HG03457 (cell line): ENCODE measurements around the gene KIRREL3.

Experiments
- ATAC-seq: cut with Tn5 transposase; IDR thresholded peaks from one replicate; pipeline ENCODE4 v1.9.1; 2021; ENCODE audit warnings: moderate number of reproducible peaks; ENCODE audit not compliant: unreplicated experiment

The KIRREL3 gene

DNA sequence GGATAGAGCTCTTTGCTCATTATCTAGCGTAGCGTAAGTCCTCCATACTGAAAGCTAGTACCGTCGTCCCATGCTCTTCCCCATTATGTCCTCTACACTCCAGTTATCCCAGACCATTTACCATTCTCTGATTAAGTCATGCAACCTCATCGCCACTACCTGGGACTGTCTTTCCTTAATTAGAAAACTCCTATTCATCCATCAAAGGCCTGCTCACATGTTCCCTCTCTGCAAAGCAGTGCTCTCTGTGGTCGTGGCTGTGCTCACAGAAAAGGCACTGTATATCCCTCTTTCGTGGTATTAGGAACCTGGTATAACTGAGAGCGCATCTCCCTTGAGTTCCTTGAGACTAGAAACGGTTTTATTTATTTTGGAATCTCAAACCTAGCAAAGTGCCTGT is 253.3 kb downstream of the KIRREL3 start:
- ATAC-seq: no peak

DNA sequence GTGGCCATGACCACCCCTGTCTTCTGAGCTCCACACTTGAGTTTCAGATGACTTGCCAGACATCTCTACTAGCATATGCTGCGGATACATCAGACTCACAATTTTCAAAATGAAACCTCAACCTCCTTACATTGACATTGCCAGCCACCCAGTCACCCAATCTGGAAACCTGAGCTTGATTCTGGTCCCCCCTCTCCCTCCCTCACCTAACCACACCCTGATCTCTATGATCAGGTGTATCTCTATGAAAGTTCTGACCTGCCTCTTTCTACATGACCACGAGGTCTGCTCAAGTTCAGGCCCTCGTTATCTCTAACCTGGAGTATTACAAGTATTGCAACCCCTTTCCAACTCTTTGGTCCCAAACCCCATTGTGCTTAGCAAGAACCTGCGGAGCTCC is 254.1 kb downstream of the KIRREL3 start:
- no peak for ATAC-seq

DNA sequence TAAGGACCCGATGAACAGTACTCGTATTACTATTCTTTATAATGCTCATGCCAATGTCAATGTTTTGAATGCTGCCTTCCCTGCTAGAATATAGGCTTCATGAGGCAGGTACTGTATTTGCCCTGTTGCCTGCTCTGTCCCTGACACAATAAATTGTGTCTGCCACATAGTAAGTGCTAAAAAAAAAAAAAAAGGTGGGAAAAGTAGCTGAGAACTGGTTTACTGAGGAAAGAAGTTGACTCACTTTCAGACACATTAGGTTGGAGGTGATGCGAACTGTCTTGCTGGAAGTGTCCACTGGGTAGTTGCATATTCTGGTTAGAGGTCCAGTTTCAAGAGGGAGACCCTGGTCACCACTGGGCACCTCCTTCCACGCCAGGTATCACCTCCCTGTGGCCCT is 255.9 kb downstream of the KIRREL3 start:
- ATAC-seq: no peak

DNA sequence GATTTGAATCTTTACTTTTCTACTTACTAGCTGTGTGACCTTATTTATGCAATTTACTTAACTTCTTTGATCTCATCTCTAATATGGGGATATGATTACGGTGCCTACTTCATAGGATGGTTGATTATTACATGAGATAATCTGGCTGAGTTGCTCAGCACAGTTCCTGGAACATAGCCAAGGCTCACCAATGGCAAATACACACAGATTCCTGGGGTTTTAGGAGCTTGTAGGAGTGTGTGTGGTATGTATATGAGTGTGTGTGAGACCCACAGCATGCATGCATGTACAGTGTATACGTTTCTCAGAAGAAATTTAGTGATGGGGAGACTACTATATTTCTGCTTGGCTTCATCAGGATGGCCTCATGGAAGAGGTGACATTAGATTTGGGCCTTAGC is 256.9 kb downstream of the KIRREL3 start:
- no peak for ATAC-seq

DNA sequence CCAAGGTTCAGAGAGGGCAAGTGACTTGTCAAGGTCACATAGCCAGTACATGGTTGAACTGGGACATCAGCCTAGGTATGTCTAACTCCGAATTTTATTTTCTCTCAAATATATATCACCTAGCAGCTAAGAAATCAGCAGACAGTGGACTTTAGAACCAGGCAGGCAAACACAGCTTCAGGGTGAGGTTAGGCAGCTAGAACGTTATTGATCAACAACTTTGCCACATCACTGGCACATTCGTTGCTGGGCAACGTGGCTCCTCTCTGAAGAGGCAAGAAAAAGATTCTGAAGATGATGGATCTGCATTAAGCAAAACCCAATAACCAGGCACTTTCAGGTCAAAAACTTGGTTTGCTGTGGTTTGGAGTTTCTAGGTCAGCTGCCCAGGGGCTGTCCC is 258.0 kb downstream of the KIRREL3 start:
- no peak for ATAC-seq

DNA sequence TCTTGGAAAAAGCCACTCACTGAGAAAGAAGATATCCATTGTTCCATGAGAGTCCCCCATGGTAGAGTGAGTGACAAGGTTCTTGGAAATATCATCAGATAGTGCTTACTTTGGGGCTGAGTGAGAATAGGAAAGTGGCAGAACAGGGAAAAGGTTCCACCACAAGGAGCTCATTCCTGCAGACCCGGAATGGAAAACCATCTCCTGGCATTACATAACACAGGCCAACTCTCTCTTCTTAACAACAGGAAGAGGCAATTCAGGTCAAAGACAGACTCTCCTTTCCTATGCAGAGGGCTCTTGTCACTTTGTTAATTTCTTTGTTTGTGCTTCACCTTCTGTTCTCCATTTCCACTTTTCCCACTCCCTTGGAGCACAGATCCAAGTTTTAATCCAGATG is 259.7 kb downstream of the KIRREL3 start:
- ATAC-seq: no peak

DNA sequence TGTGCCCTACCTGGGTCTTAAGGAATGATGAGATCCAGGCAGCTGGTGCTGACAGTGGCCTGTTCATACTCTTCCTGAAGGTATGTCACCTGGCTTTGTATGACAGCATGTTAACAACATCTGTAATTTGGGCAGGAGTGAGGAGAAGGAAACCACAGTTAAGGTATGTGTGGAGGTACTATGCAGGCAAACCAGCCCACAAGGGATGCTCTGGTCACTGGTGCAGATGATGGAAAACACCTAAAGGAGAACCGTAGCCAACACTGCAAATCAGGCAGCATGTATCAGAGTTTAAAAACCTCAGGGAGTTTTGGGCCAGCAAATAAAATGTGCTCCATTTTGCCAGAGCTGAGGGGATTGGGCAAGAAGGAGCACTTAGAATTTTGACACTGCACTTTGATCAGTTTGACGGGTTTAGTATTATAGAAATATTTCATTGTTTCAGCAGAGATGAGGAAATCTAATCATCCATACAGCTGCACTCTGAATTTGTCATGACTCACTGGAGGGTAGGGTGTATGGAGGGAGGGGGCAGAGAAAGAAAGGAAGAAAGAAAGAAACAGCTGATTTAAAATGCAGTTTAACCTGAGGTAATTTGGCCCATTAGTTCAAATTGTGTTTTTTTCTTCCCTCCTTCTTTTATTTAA is 260.9 kb downstream of the KIRREL3 start:
- no peak for ATAC-seq

DNA sequence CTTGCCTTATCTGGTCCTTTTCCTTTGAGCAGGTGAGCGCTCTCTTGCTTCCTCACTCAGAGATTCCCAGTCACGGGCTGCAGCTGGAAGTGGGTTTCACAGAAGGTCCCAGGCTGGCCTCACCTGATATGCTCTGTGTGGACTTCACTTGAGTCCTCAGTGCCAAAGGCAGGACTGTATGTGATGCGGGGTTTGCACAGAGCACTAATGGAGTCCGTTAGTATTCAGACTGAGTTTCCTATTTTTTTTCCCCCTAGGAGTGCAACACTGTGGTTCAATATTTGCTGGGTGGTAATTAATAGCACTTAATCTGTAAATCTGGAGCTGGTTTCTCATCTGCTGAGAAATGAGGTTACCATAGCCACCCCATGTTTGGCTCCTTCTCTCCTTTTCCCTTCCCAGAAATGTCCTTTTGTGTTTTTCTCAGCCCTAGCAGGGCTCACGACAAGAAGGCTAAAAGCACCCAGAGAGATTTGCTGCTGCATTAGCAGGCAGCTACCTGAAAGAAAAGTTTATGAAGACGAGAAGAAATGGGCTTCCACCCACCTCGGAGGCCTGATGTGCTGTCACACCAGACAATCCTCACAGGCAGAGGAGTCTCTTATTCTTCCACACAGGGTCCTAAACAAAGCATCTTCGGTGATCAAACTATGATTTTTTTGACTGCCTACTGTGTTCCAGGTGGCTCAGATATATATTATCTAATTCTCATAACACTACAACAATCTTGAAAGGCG is 262.1 kb downstream of the KIRREL3 start:
- ATAC-seq: no peak

DNA sequence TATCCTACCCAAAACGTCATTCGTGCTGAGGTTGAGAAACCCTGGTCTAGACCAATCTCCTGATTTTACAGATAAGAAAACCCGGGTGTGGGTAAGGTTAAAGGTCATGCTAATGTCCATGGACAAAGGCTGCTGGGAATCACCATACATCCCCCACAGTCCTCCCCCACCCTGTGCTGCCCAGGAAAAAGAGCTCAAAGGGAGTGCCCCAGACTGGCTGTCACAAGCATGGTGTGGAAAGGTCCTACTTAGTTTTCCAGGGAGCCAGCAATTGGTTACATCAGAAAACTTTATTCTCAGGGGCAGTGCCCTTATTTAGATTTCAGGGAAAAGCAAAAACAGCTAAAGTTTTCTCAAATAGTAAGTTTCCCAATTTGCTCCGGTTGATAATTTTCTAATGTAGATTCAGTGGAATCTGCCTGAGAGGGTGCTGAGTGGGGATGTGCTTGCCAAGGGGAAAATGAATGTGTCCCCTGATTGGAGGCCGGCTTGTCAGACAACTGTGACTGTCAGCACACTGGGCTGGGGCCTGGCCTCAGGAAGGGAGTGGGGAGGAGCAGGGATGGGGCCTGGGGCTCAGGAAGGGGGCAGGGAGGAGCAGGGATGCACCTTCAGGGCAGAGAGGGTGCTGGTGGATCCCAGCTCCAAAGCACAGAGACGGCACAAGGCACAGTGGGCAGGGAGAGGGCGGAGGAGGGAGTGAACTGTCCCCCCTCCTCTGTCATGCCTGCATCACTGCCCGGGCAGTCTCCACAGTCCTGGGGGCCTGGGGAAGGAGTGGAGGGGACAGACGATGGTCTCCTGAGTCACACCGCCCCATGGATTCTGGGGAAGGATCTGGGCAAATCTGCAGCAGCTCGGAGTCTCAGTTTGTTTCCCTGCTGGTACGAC is 263.6 kb downstream of the KIRREL3 start:
- no peak for ATAC-seq

DNA sequence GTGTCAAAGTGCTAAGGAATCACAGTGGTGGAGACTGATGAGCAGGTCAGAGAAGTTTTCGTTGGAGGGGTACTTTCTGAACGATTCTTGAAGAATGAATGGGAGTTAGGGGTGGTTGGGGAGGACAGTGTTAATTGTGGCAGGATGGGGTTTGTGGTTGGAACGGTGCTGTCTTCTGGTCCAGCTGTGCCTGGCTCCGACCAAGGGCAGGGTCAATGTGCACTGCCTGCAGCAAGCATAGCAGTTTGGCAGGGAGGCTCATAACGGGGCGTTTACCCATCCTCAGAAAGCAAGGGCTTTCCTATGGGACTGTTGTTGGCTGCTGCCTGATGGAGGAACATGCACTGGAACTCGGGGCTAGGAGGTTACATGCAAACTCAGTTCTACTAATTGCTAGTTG is 265.8 kb downstream of the KIRREL3 start:
- no peak for ATAC-seq

DNA sequence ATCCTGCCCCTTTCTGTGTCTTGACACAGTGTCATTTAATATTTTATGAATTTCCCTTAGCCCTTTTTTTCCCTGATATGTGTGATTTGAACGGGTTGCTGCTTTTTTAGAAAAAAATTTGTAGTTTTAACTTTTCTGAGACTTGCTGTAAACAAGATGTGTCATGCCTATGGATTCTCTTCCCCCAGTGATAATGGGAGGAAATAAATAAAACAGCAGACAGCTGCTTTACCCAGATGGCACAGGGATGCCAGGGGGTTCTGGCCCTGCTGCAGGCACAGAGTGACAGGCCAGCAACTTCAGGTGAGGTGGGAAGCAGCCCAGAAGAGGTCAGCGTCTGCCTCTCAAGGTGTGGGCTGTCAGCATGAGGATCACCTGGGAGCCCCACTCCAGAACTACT is 266.9 kb downstream of the KIRREL3 start:
- ATAC-seq: no peak

DNA sequence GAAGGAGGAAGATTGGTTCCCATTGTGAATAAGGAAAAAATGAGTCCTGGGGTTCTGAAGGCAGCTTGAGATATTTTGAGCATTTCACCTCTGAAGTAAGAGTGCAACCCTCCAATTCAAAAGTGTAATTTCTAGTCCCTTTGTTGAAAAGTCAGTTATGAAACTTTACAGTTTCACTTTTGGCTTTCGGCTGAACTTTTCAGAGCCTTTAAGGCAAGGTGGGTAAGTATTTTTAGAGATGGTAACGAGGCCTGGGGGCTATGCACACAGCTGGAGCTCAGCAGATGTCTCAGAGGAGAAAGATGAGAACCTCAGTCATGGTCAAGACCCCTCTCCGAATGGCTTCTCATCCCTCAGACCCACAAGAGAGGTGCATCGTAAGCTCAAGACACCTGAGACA is 267.6 kb downstream of the KIRREL3 start:
- peak; percentile 56 for ATAC-seq

DNA sequence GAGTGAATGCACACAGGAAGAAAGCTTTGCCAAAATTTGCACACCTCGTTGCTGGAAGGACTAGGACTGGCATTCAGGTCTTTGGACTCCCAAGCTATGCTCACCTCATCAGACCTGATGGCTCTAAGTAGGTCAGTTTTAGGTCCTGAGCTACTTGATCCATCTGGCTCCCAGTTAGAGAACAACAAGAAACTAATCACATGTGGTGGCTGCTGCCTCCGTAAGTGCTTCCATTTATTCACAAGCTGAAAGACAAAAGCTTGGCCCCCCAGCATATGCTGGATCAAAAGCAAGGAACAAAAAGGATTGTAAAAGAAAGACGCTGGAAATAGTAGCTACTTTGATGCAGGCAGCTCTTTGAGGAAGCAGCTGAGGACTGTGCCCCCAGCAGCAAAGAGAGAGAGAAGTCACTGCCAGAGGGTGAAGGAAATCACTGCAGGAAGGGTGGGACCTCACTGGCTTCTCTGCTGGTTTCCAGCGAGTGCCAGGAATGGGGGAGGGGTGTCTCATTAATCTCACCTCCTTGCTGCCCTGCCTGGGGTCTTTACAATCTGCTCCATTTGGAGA is 268.9 kb downstream of the KIRREL3 start:
- ATAC-seq: no peak

DNA sequence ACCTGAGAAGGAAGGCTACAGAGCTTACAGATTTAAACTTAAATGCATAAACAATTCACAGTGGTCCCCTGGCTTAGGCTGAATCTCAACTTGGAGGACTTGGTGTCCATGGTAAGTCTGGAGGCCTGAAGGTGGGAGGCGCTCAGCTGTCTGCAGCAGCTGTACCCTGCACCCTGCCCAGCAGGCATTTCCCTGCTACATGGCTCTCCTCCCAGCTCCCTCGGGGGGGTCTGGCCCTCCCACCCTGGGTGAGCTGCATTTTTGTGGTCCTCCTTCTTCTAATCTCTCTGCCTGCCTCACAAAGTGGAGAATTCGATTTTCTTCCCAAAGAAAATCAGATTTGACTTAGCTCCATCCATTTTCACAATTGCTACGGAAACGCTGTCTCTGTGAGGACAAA is 273.2 kb downstream of the KIRREL3 start:
- ATAC-seq: no peak

DNA sequence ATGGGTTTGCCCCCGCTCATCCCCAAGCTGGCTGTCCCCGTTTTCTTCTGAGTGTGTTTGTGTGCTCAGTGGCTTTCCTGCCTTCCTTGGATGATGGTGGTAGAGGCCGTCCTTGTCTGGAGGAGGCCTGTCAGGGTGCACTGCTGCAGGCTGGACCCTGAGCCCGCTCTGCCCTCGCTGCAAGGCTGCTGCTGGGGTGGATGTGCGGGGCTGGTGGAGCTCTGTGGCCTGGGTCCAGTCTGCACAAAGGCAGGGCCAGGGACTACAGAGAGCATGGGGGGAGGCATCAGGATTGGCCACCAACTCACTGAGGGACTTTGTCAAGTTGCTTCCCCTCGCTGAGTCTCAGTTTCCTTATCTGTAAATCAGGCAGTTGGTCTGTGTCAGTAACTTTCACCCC is 275.0 kb downstream of the KIRREL3 start:
- ATAC-seq: no peak

DNA sequence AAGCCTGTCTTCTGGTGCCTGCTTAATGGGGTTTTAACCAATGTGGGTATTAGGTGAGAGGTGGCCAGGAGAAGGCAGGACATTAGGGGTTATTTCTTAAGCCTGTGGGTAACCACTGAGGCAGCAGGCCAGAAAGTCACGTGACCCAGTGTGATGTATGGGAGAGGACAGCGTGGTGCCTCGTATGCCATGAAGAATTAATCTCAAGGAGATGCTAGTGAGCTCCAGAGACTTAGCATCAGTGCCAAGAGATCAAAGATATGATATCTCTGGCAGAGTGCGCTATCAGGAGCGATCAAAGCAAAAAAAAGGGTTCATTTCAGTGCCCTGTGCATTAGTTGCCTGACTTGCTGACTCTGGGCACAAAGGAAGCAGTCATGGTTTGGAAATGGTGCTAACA is 275.5 kb downstream of the KIRREL3 start:
- ATAC-seq: no peak

DNA sequence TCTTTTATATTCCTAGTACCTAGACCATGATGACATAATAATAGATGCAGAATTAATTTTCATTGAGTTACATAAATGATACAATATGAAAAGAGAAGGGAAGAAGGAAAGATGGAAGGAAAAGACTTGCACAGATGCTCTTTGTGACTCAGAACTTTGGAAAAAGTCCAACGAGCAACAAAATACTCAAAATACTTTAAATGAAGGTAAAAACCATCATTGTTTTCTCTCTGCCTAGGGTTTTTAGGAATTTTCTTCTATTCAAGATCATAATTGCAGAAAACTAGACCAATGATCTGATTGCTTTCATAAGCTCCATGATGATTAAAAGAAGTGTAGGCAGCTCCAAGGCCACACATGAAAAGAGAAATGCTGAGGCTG is 276.9 kb downstream of the KIRREL3 start:
- ATAC-seq: no peak

DNA sequence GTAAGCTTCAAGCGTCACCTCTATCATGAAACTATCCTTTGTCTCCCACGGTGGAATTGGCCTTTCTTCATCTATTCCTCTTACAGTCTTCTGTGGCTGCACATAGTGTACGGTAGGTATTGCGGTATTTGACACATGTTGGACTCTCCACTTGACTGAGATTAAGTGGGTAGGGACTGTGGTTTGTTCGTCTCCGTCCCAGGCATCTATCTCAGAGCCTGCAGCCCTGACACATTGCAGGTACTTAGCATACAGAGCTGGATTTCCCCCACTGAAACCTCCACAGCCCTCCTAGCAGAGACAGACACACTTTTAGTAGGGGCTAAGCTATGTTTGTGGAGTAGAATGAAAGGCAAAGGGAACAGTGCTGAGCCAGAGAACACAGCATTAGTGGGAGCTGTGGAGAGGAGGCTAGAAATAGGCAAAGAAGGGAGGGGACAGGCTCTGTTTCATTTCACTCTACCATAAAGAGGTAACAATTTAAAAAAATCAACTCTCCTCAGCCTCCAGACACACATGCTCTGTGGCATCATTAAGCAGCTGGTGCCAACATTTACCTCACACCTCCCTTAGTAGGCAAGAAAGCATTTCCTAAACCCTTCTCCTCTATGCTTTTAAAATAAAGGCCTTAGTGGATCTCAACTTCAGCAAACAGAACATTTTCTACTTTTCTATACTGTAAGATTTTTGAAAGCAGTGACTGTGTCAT is 277.5 kb downstream of the KIRREL3 start:
- ATAC-seq: no peak

DNA sequence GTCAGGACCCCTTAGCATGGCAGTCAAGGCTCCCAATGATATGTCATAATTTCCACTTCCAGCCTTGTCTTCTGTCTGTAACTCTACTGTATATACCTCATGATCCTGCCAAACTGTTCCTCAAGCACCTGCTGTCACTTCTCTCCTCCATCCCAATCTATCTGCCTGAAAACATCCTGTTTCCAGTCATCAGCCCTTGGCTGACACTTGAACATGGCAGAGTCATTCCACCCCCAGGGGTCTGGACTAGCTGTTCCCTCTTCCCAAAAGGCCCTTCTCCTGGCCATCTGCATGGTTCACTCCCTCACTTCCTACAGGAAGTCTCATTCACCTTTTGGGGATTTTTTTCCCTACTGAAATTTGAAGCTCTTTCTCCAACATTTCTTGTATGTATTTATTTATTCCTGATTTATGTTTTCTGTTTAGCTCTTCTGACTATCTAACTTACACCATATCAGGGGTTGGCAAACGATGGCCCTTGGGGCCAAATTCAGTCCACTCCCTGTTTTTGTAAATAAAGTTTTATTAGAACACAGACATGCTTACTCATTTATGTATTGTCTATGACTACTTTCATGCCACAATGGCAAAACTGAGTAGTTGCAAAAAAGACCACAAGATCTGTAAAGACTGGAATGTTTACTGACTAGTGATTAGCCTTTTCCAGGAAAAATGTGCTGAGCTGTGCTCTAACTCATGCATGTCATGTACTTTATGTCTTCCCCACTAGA is 278.4 kb downstream of the KIRREL3 start:
- ATAC-seq: no peak

DNA sequence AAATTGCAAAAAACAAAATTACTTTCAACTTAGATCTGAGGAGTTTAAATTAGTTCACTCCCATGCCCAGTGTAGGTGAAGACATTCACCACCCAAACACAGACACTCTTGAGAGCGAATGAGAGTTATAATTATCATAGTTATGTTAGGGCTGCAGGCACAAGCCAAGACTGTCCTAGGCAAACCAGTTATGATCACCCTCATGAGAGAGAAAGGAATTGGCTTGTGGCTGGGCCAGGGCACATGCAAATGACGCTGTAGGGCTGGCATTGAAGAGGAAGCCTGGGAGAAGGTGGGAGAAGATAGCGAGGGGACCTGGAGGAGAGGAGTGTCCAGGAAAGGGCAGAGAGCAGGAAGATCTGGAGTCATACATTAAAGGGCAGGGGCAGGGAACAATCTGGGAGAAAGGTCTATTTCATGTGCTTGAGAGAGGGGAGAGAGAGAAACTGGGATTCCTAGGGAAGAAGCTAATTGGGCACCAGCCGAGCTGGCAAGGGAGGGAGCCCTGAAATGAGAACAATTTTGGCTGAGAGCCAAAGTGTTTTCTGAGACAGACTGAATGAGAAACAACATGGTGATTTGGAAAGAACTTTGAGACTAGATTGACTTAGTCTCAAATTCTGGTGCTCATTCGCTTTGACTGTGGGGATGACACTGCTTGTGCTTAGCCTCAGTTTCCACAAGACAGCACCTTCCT is 279.9 kb downstream of the KIRREL3 start:
- no peak for ATAC-seq
